NCI-H2196 (cell line): Measurements from ENCODE around the gene PSMD2.

Experiments
- DNase-seq: peaks from one replicate; lab custom pipeline; 2025; ENCODE audit not compliant: unreplicated experiment; lab: John Stamatoyannopoulos, UW

PSMD2 gene

GRCh38 chr3:184315871-184316661, 17.0 kb downstream of the PSMD2 start:
- DNase-seq, result no peak

GRCh38 chr3:184316792-184317191, 17.8 kb downstream of the PSMD2 start:
- DNase-seq, result no peak

- DNase-seq, result no peak
These were observed 18.2 kb downstream of the PSMD2 start for GRCh38 chr3:184317201-184317600.

- peak; percentile 100 for DNase-seq
These were observed 21.0 kb downstream of the PSMD2 start for GRCh38 chr3:184320104-184320445.

- DNase-seq, result no peak
These were observed 22.6 kb downstream of the PSMD2 start for GRCh38 chr3:184321666-184322065.

- DNase-seq, result no peak
These were observed 23.9 kb downstream of the PSMD2 start for GRCh38 chr3:184322731-184323487.

GRCh38 chr3:184323696-184324095, 24.7 kb downstream of the PSMD2 start:
- no peak for DNase-seq

- no peak for DNase-seq
These were observed 26.2 kb downstream of the PSMD2 start for GRCh38 chr3:184325269-184325668.

- no peak for DNase-seq
These were observed 26.8 kb downstream of the PSMD2 start for GRCh38 chr3:184325715-184326369.

GRCh38 chr3:184327171-184327570, 28.1 kb downstream of the PSMD2 start:
- DNase-seq, result no peak

GRCh38 chr3:184328516-184328915, 29.5 kb downstream of the PSMD2 start:
- DNase-seq, result no peak

- DNase-seq, result no peak
These were observed 33.5 kb downstream of the PSMD2 start for GRCh38 chr3:184332370-184333090.

- no peak for DNase-seq
These were observed 34.1 kb downstream of the PSMD2 start for GRCh38 chr3:184333190-184333589.

GRCh38 chr3:184333700-184334099, 34.7 kb downstream of the PSMD2 start:
- DNase-seq, result no peak

- no peak for DNase-seq
These were observed 35.6 kb downstream of the PSMD2 start for GRCh38 chr3:184334470-184335158.

GRCh38 chr3:184335291-184335660, 36.2 kb downstream of the PSMD2 start:
- DNase-seq, result peak; percentile 75

GRCh38 chr3:184335661-184336546, 36.9 kb downstream of the PSMD2 start:
- DNase-seq, result peak; percentile 99

GRCh38 chr3:184336547-184337398, 37.7 kb downstream of the PSMD2 start:
- peak; percentile 92 for DNase-seq

- no peak for DNase-seq
These were observed 38.3 kb downstream of the PSMD2 start, which contains the start of gene FAM131A for GRCh38 chr3:184337399-184337714. Gene FAM131A, plus strand, starts transcription at chr3:184337600. Its CDS starts 31 bp downstream, at chr3:184337631.
